ENCODE measurements around the gene MAGEB17. TPM values are rescaled to one million over a fixed set of nuclear protein-coding genes. Genes with fewer than 3 reads are reported as not detected.

Gene MAGEB17
- total and polyA plus RNA-seq, 9 of the 15 experiments (the other 6 are each of a cell fraction or from before 2014, with no cell fraction given): 0.07 to 0.45 (median 0.14) TPM; not detected in 1

- H3K27ac ChIP-seq (ENCODE audit: extremely low read depth, low read depth, low read length): peak overlapping the region; percentile 43; the same call in 2 of the 3 replicates
- H3K79me2 ChIP-seq (ENCODE audit: control insufficient read depth, insufficient read depth, low read length): no peaks in the 10 kb centered on the region
- peak in 1 of 4 experiments; percentile 18 for DNase-seq (ENCODE audit: extremely low read depth in 1 of 4, low spot score in 3 of 4)
- no peaks in the 10 kb centered on the region for H3K9me1 ChIP-seq (ENCODE audit: control insufficient read depth, insufficient read depth, low read length)
- no peaks in the 10 kb centered on the region for H3K36me3 ChIP-seq (ENCODE audit: control insufficient read depth, insufficient read depth, low read length)
- ChIA-PET POLR2A (no interaction called here), CTCF (ENCODE audit: low intra/inter-chr PET ratio) (no interaction called here)
- H3K27me3 ChIP-seq (ENCODE audit: control insufficient read depth in 2 of 2, insufficient read depth in 2 of 2, low read length in 2 of 2): no peaks in the 10 kb centered on the region
- H2AFZ ChIP-seq (ENCODE audit: low read depth, low read length): peak overlapping the region; percentile 32; the same call in 1 of the 2 replicates
- H3K9me3 ChIP-seq (replicated peaks; ENCODE audit: control insufficient read depth, insufficient read depth, low read depth, low read length): peaks cover 1% of the 10 kb centered on the region; the same call in 1 of the 2 replicates
- peak; percentile 54; the same call in 2 of the 3 replicates for ATAC-seq
- peaks cover 0 to 12% of the 10 kb centered on the region in 2 experiments; a peak in 2 of 5 replicates for H3K4me1 ChIP-seq (replicated peaks in 1 of 2; ENCODE audit: control insufficient read depth in 2 of 2, insufficient read depth in 2 of 2, low read length in 2 of 2)
- BruUV-seq (replicated peaks): no TSS peak
- H3K9ac ChIP-seq (ENCODE audit: insufficient read depth in 1 of 2, low read depth in 2 of 2, low read length in 2 of 2): no peak overlapping the region
- intact Hi-C loops (cut with micrococcal nuclease): loop anchor here (5.0 kb wide), 1 partner anchor 318 kb away; no protein-coding TSS in a partner anchor
- peak; percentile 37 for FAIRE-seq
- WGBS (ENCODE audit: insufficient coverage, low coverage, missing lambda C conversion rate): 3% methylated on average over 5 of the region's 5 CpGs
- H3K4me2 ChIP-seq (ENCODE audit: insufficient read depth, low read length): no peak overlapping the region
- H3K4me3 ChIP-seq: no peak overlapping the region
- no peaks in the 10 kb centered on the region for H4K20me1 ChIP-seq (replicated peaks; ENCODE audit: control insufficient read depth, insufficient read depth, low read length)
- in situ Hi-C loops (cut with MboI): no loop called here
- no peak for TF ChIP-seq ZC3H11A (IDR thresholded peaks at IDR 0.05; ENCODE audit: low read depth, low read length)
- no peak for TF ChIP-seq CHD7 (IDR thresholded peaks at IDR 0.05; ENCODE audit: low read depth, low read length)
- peak; percentile 55; the same call in 1 of the 2 replicates for TF ChIP-seq MAFK (IDR thresholded peaks at IDR 0.05; ENCODE audit: low read length)
- TF ChIP-seq ZNF764 (CRISPR knock-in tag; IDR thresholded peaks at IDR 0.05; ENCODE audit: low read depth): no peak
- TF ChIP-seq MEIS2 (IDR thresholded peaks at IDR 0.05; ENCODE audit: partially characterized antibody): no peak
- no peak for TF ChIP-seq PRPF4 (IDR thresholded peaks at IDR 0.05; ENCODE audit: insufficient read depth, low read depth, low read length, poor library complexity, severe bottlenecking)
- TF ChIP-seq HEY1 (CRISPR knock-in tag; IDR thresholded peaks at IDR 0.05; ENCODE audit: borderline replicate concordance): no peak
- peak in 1 of 2 experiments; percentile 64; a peak in 2 of 4 replicates for TF ChIP-seq TRIM24 (IDR thresholded peaks at IDR 0.05)
These were observed 47.7 kb upstream of the MAGEB17 start for GRCh38 chrX:16119353-16120220.

Measured in K562 (cell line).